Ureter (tissue), 1 donor: Measurements from ENCODE around the gene MIB2. TPM values are rescaled to one million over a fixed set of nuclear protein-coding genes. Genes with fewer than 3 reads are reported as not detected.

Source experiments
- DNase-seq: peaks from one replicate; pipeline ENCODE4 v3.0.0-alpha.2; 2020; ENCODE audit warnings: low spot score
- total RNA-seq: library from RNA; stranded (reverse); gene quantifications from one replicate; pipeline ENCODE4 v1.2.4, GENCODE V29; 2023
- donor health status: DM: yes; HTN: yes; CAD: no.

The MIB2 gene
- total RNA-seq, 1 donor from 2014 or later: 64.5 TPM

DNA sequence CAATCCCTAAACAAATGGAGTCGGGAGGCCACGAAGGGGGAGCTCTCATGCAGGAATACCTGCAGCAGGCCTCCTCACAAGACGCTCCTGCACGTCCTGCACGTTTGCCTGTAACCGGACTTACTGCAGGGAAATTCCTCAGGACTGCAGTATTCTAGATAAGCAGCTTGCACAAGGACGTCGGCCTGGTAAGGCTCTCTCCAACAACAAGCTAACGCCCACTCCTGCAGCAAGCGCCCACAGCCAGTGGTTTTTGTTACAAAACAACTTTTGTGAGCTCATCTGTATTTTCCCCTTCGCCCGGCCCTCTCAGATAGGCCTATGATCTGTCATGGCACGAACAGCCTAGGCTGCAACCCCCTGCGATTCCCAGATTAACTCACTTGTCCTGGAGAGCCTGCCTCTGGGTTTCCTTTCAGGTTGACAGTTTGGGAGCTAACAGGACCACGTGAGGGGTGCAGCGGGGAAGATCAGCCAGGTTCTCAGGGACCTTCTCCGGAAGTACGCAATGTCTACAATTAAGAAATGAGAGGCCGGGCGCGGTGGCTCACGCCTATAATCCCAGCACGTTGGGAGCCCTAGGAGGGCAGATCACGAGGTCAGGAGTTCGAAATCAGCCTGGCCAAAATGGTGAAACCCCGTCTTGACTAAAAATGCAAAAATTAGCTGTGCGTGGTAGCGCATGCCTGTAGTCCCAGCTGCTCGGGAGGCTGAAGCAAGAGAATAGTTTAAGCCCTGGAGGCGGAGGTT lies 921 bp upstream of the MIB2 start:
- no peak for DNase-seq

DNA sequence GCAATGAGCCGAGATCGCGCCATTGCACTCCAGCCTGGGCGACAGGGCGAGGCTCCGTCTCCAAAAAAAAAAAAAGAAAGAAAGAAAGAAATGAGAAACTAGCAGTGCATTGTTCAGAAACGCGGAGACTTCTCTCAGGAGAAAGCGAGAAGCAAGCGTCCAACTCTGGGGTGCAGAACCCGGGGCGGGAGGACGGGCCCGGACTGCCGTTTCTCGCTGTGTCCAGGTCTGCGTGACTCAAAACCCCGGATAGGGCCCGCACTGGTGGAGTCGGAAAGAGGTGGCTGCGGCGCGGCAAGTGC lies 395 bp upstream of the MIB2 start:
- no peak for DNase-seq

DNA sequence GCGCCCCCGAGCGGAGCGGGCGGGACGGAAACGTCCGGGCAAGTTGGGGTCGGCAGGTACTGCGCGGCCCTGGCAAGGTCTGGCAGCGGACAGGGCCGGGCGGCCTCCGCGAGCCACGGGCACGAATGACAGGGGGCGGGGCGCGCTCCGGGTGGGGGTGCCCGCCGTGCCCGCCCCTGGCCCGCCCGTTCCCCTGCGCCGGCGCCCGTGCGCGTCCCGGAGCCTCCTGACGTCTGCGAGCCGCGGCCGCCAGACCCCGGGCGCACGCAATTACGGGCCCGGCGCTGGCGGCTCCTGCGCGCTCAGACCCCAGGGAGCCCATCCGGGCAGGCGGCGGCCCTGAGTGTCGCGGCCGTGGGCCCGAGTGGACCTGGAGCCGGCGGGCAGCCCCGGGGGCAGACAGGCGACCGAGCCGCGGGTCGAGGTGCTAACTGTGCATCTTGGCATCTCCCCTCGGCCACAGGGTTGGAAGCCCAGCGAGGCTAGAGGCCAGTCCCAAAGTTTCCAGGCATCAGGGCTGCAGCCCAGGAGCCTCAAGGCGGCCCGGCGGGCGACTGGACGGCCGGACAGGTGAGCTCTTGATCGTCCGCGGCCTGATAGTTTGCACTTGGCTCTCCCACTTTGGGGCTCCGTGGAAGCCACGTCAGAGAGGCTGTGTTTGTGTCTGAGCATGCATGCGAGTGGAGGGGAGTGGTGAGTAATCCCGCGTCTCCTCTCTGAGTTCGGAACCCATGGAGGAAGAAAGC lies 918 bp downstream of the MIB2 start:
- DNase-seq: no peak

DNA sequence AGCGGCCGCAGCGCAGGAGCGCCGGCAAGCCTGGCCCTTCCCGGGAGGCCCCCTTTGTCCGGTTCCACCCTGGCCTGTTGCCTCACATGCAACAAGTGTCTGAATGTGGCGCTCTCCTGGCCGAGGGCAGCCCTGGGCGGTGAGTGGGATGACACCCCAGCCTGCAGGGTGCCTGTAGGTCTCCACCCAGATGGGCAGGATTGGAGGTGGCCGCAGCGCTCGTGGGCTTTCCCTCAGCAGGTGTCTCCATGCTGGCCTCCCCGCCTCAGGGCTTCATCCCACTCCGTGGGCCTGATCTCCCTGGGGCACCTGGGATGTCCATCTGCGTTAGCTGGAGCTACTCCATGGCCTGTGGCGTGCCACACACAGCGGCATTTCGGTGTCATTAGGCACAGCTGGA lies 1.5 kb downstream of the MIB2 start:
- no peak for DNase-seq

DNA sequence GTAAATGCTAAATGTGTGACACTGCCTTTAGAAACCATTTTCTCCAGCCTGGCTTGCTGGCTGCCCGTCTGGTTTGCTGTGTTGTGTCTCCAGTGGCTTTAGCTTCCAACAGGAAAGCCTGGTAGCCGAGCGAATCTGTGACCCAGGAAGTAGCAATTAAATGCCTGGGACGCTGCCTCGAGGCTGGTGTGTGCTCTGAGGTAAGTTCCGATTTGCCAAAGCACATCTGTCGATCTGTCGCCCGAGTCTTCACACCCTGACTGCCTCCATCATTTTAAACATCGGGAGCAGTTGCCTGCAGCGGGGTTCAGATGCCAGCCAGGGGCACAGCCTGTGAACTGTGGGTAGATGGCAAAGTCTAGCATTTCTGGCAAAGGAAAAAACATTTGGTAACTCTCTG lies 2.2 kb downstream of the MIB2 start:
- no peak for DNase-seq

DNA sequence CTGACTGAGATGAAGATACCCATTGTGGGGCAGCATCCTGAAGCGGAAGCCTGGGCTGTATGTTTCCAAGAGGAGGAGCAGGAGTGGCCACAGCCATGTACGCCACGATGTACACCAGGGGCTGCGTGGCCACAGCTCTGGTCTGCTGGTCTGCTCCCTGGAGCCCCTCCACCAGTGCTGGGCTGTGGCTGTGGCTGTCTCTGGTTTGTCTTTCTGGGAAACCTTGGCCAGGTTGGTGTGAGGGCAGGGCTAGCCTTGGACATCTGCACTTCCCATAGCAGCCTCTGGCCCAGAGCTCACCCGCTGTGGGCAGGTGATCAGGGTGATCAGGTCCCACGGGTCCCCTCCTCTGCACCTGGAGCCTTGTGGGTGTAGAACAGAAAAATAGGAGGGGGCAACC lies 2.6 kb downstream of the MIB2 start:
- no peak for DNase-seq

DNA sequence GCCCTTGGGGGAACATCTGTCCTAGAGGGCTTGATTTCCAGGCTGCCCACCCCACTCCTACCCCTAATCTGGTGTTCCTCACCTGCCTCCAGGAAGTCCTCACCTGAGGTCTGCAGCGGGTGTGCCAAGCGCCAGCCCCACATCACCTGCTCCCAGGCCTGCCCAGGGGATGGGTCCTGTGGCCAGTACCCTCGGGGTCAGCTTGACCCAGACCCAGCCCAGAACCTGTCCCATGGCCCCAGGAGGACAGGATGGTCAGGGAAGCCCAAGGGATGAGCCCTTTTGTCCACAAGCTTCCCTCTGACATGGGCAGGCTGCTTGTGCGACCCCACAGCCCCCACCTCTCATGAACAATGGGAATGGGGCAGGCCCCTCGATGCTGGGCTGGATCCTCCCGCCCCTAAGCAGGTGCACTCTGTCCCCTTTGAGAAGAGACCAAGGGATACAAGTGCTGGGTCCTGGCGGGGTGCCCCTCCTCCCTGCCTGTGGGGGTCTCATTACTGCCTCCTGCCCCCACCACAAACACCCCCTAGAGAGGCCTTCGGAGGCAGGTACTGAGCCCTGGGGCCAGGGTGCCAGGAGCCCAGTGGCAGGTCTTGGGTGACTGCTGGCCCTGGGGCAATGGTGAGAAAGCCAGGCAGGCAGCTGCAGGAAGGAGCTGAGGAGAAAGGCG lies 3.2 kb downstream of the MIB2 start:
- DNase-seq: no peak

DNA sequence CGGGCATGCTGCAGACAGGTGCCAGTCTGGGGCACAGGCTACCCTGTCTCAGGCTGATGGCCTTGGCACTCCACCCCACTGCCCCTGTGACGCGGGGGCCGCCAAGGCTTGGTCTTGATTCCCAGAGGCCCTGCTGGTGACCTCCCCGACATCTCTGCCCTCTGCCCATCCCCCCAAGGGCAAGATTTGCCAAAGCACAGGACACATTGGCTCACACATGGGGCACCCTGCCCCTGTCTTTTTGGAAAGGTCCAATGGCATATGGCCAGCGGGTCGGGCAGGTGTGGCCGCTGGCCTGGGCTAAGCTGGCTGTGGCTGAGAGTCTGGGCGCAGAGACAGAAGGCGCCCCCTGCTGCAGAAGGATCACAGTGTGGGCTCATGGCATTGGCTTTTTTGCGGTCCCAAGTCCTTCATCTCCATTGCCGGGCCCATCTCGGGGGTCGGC lies 4.6 kb downstream of the MIB2 start:
- DNase-seq: no peak

DNA sequence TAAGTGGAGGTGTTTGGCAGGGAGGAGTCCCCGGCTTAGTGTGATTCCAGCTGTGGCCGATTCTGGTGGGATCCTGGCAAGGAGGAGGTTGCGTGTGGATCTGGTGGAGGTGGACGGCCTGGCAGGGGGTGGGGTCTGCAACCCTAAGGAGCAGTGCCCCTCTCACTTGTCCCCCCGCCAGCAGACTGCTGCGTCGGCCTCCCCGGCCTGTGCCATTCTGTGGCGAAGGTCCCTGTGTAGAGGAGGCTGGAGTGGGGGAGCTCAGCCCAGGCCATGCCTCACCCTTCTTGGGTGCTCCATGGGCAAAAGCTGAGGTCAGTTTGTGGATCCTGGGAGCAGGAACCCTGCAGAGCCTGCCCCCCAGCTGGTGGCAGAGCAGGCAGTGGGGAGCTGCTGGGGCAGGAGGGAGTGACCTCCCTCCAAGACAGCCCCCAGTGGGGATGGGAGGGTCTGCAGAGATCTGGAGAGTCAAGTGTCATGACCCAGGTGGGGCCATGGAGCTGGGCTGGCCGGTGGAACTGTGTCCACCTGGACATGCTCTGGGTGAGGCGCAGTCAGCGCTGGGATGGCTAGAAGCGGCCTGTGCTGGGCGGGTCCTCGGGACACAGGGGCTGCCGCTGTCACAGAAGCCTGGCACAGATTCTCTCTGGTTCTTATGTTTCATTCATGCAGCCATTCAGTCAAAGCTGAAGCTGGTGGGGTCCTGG lies 5.3 kb downstream of the MIB2 start:
- no peak for DNase-seq

DNA sequence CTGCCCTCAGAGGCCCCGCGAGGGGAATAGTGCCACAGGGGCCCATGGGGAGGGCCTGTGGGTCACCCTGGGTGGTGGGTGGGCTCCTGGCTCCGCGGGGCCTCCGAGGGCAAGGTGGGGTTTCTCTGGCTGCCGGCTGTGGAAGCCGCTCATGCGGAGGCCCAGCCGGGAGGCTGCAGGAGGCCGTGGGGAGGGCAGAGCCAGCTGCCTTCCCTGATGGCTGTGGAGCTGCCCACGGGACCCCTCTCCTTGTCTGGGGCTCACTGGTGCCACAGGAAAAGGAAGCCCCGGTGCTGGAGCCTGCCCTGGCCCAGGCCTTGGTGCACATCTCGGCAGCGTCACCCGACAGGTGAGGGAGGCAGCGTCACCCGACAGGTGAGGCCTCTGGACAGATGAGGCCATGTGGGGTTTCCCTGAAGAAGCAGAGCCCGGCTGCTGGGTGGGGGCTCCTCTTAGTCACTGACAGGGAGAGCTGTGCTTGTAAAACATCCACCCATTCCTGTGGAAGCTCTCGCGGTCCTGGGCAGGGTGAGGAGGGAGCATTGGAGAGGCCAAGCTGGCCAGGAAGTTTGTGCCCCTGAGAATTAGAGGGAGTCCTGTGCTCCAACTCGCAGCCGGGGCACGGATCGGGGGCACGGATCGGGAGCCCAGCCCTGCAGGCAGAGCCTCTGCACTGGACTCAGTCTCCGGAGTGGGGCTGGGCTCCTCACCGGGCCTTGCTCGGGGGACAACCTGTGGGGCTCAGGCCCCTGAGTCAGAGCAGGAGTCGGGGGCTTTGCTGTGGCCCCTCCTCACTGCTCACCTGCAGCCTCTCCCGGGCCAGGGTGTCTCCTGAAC lies 6.1 kb downstream of the MIB2 start:
- no peak for DNase-seq

DNA sequence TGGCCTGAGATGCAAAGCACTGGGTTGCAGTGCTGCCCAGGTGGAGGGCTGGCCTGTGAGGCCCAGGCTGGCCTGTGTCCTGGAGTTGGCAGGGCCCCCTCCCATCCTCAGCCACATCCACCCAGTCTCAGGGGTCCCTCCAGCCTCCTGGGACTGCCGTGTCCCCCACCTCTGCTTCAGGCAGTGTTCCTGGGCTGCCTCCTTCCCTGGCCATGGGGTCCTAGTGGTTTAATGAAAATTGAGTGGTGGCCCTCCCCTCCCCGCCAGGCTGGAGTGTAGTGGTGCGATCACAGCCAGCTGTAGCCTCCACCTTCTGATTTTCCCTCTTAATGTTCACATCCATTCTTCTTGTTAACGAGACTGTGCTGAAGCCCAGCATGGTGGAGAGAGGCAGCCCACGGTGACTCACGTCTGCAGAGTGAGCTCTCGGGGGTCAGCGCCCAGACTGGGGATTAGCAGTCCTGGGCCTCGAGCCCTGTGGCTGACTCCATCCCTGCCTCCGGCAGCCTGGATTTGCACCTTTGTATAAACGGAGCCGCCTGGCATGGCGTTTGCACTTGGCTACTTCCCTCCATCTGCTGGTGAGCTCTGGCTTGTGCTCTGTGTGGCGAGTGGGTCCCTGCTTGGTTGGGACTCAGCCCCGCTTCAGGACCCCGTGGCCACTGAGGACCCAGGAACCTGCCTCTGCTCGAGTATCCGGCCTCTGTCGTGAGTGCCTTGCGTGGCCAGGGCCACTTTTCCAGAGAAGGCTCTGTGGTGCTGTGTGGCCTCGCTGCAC lies 6.9 kb downstream of the MIB2 start:
- no peak for DNase-seq

DNA sequence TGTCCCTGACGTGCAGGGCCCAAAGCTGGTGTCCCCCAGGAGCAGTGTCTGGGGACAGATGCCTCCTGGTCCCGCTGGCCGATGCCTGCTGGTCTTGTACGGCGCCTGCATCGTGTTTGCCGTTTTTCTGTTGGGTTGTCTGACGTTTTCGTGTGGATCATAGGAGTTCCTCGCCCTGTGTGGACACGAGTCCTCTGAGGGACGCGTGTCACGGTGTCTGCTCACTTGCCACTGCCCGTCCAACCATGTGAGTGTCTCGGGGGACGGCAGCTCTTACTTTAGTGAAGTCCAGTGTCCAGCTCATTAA lies 7.4 kb downstream of the MIB2 start:
- no peak for DNase-seq

DNA sequence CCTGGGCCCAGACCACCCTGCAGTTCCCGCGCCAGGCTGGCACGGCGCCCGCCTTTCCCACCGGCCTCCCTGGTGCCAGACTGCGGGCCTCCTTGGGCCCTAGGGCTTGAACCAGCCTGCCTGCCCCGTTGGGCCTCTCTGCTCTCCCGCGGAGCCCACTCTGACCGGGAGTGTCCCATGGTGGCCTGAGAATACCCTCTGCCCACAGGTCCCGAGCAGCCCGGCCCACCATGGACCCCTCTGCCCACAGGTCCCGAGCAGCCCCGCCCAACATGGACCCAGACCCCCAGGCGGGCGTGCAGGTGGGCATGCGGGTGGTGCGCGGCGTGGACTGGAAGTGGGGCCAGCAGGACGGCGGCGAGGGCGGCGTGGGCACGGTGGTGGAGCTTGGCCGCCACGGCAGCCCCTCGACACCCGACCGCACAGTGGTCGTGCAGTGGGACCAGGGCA lies 7.9 kb downstream of the MIB2 start:
- no peak for DNase-seq

DNA sequence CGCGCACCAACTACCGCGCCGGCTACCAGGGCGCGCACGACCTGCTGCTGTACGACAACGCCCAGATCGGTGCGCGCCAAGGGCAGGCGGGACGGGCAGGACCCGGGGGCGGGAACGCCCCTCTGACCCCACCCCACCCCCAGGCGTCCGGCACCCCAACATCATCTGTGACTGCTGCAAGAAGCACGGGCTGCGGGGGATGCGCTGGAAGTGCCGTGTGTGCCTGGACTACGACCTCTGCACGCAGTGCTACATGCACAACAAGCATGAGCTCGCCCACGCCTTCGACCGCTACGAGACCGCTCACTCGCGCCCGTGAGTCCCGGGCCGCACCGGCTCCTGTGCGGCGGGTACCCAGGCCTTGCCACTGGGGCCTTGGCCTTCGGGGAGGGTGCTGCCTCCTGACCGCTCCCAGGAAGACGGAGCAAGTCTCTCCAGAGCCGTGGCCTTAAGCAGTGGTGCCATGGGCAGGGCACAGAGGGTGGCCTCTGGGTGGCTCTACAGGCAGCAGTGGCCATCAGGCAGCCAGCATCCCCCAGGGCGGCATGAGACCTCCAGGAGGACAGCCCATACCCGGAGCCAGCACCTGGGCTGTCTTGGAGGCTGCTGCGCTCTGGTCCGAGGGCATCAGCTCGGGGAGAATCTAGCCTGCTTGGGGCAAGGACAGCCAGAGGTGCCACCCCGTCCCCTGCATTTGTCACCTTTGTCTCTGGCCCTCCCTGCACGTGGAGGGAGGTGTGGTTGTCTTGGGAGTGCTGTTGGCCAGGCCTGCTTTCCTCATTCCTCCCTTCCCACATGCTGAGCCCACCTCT lies 8.5 kb downstream of the MIB2 start:
- DNase-seq: no peak

DNA sequence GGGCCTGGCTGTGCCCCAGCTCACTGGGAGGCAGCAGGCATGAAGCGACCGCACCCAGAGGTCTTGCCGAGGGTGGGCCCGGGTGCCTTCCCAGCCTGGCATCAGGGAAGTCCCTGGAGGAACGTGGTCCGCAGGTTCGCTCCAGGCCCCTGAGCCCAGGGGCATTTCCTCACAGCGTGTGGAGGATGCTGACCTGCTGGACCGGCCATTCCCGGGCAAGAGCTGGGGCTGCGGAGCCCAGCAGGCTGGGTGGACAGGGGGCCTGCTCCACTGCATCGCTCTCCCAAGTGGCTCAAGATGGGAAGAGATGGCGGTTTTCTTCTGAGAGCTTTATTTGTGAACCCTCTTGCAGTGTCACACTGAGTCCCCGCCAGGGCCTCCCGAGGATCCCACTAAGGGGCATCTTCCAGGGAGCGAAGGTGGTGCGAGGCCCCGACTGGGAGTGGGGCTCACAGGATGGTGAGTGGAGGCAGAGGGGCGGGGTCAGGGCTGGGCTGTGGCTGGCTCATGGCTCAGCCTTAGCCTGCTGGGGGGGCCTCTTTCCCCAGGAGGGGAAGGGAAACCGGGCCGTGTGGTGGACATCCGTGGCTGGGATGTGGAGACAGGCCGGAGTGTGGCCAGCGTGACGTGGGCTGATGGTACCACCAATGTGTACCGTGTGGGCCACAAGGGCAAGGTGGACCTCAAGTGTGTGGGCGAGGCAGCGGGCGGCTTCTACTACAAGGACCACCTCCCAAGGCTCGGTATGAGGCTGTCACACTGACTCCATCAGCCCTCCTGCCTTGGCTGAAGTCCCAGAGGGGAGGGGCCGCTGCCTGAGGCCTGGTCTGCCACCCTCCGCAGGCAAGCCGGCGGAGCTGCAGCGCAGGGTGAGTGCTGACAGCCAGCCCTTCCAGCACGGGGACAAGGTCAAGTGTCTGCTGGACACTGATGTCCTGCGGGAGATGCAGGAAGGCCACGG lies 9.4 kb downstream of the MIB2 start:
- DNase-seq: no peak

DNA sequence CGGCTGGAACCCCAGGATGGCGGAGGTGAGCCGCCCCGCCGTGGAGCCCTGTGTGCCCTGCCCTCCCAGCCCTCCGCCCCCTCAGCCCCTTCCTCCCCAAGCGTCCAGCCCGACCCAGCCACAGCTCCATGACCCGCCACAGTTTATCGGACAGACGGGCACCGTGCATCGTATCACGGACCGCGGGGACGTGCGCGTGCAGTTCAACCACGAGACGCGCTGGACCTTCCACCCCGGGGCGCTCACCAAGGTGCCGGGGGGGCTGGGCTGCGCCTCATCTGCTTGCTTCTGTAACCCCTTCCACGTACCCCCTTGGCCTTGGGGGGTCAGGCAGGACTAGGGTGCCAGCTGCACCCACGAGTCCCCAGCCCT lies 10.1 kb downstream of the MIB2 start:
- no peak for DNase-seq

DNA sequence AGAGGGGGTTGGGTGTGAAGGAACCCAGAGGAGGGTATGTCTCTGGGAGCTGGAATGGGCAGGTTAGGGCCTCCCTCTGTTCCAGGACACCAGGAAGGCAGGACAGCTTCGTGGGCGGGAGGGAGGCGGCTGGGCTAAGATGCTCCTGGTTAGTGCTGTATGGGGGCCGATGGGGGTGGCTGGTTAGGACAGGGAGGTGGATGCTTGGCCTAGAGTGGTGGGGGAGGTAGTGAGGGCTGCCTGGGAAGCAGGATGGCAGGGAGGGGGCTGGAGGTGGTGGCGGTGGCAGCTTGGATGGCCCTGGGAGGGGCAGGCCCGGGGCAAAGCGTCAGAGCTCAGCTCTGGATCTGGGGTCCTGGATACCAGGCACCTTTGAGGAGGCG lies 10.5 kb downstream of the MIB2 start:
- DNase-seq: peak; percentile 41

DNA sequence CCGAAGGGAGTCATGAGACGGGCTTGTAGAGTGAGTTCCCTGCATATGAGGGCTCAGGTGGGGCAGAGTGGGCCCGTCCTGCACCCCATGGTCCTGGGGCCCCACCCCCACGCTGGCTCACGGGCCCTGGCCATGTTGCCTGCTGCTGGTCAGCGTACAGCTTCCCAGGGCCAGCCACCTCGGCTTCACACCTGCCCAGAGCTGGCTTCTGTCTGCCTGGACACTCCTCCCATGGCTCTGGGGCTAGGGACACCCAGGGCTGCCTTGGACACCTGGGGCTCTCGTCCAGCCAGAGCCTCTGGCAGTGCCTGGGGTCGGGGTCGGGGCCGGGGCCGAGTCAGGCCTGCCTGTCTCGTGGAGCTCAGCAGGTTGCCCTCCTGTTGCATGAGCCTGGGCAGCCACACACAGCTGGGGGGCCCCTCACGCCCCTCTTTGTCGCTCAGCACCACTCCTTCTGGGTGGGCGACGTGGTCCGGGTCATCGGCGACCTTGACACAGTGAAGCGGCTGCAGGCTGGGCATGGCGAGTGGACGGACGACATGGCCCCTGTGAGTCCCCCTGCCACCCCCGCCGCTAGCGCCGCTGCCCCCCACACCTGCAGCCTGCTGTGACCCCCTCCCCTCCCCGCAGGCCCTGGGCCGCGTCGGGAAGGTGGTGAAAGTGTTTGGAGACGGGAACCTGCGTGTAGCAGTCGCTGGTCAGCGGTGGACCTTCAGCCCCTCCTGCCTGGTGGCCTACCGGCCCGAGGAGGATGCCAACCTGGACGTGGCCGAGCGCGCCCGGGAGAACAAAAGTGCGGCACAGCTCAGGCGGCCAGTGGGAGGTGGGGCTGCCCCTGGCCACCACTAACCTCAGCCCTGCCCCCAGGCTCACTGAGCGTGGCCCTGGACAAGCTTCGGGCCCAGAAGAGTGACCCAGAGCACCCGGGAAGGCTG lies 11.2 kb downstream of the MIB2 start:
- peak; percentile 43 for DNase-seq
